ENCODE results near the gene LIPE. TPM values are rescaled to one million over a fixed set of nuclear protein-coding genes. Genes with fewer than 3 reads are reported as not detected.

The LIPE gene
- total RNA-seq, 1 experiment from 2014 or later, result 10.2 TPM

DNA sequence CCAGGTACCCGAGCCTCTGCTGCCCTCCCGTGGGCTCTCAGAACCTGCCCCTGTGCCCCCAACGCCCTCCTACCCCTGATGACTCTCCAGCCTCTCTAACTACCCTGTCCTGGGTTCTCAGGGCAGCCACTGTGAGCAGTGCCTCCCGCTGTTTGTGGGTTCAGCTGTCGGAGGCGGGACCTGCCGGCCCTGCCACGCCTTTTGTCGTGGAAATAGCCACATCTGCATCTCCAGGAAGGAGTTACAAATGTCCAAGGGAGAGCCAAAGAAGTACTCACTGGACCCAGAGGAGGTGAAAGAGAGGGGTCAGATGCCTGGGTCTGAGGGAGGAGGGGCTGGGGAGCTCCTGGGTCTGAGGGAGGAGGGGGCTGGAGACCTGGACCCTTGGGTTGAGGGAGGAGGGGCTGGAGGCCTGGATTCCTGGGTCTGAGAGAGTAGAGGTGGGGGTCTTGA is 57.1 kb downstream of the LIPE start:
- Mint-ChIP-seq H3K9me3 (peaks cover 5% of the 10 kb centered on the region; the same call in 1 of the 2 replicates), H3K36me3 (peaks cover 21% of the 10 kb centered on the region), H3K27ac (peak overlapping the region; percentile 95), H3K27me3 (ENCODE audit: low read depth) (no peaks in the 10 kb centered on the region), H3K4me1 (peaks cover 52% of the 10 kb centered on the region), H3K4me3 (peak overlapping the region; percentile 43)
- peak; percentile 87 for ATAC-seq
- ChIA-PET CTCF (interaction anchor here (0.5 to 2.2 kb wide), 30 partner anchors 9 to 274 kb away, joined by 3 to 23 read pairs (median 4); no protein-coding TSS in a partner anchor), POLR2A (interaction anchor here (0.5 to 1.8 kb wide), 7 partner anchors 26 to 1879 kb away, joined by 3 to 8 read pairs (median 4); partner anchors contain the start of gene ERF)
- TF ChIP-seq ZNF671 (CRISPR knock-in tag; IDR thresholded peaks at IDR 0.05), result no peak
- 0 out of 2 replicates have a peak, but pooled peaks have one; percentile 15 for TF ChIP-seq TEAD1 (CRISPR knock-in tag; IDR thresholded peaks at IDR 0.05)
- peak; percentile 77; the same call in 1 of the 2 replicates for TF ChIP-seq ZNF263 (CRISPR knock-in tag; IDR thresholded peaks at IDR 0.05; ENCODE audit: low read depth)
- TF ChIP-seq, protein P1, sequence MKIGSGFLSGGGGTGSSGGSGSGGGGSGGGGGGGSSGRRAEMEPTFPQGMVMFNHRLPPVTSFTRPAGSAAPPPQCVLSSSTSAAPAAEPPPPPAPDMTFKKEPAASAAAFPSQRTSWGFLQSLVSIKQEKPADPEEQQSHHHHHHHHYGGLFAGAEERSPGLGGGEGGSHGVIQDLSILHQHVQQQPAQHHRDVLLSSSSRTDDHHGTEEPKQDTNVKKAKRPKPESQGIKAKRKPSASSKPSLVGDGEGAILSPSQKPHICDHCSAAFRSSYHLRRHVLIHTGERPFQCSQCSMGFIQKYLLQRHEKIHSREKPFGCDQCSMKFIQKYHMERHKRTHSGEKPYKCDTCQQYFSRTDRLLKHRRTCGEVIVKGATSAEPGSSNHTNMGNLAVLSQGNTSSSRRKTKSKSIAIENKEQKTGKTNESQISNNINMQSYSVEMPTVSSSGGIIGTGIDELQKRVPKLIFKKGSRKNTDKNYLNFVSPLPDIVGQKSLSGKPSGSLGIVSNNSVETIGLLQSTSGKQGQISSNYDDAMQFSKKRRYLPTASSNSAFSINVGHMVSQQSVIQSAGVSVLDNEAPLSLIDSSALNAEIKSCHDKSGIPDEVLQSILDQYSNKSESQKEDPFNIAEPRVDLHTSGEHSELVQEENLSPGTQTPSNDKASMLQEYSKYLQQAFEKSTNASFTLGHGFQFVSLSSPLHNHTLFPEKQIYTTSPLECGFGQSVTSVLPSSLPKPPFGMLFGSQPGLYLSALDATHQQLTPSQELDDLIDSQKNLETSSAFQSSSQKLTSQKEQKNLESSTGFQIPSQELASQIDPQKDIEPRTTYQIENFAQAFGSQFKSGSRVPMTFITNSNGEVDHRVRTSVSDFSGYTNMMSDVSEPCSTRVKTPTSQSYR (CRISPR knock-in tag; IDR thresholded peaks at IDR 0.05), result 0 out of 2 replicates have a peak, but pooled peaks have one; percentile 26
- peak; percentile 92 for TF ChIP-seq ETV6 (CRISPR knock-in tag; IDR thresholded peaks at IDR 0.05)
- TF ChIP-seq, protein P2, sequence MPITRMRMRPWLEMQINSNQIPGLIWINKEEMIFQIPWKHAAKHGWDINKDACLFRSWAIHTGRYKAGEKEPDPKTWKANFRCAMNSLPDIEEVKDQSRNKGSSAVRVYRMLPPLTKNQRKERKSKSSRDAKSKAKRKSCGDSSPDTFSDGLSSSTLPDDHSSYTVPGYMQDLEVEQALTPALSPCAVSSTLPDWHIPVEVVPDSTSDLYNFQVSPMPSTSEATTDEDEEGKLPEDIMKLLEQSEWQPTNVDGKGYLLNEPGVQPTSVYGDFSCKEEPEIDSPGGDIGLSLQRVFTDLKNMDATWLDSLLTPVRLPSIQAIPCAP (CRISPR knock-in tag; IDR thresholded peaks at IDR 0.05), result no peak
- TF ChIP-seq CREM (CRISPR knock-in tag; IDR thresholded peaks at IDR 0.05), result 0 out of 2 replicates have a peak, but pooled peaks have one; percentile 23
- no peak for TF ChIP-seq ZNF396 (CRISPR knock-in tag; IDR thresholded peaks at IDR 0.05; ENCODE audit: borderline replicate concordance)
- peak; percentile 82; the same call in 1 of the 2 replicates for TF ChIP-seq FOXK1 (CRISPR knock-in tag; IDR thresholded peaks at IDR 0.05)
- TF ChIP-seq CREB1 (CRISPR knock-in tag; IDR thresholded peaks at IDR 0.05), result no peak
- TF ChIP-seq, protein P3, sequence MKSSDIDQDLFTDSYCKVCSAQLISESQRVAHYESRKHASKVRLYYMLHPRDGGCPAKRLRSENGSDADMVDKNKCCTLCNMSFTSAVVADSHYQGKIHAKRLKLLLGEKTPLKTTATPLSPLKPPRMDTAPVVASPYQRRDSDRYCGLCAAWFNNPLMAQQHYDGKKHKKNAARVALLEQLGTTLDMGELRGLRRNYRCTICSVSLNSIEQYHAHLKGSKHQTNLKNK (CRISPR knock-in tag; IDR thresholded peaks at IDR 0.05), result no peak
- peak; percentile 4; the same call in 1 of the 2 replicates for TF ChIP-seq ZNF423 (CRISPR knock-in tag; IDR thresholded peaks at IDR 0.05)
- TF ChIP-seq, protein P4, sequence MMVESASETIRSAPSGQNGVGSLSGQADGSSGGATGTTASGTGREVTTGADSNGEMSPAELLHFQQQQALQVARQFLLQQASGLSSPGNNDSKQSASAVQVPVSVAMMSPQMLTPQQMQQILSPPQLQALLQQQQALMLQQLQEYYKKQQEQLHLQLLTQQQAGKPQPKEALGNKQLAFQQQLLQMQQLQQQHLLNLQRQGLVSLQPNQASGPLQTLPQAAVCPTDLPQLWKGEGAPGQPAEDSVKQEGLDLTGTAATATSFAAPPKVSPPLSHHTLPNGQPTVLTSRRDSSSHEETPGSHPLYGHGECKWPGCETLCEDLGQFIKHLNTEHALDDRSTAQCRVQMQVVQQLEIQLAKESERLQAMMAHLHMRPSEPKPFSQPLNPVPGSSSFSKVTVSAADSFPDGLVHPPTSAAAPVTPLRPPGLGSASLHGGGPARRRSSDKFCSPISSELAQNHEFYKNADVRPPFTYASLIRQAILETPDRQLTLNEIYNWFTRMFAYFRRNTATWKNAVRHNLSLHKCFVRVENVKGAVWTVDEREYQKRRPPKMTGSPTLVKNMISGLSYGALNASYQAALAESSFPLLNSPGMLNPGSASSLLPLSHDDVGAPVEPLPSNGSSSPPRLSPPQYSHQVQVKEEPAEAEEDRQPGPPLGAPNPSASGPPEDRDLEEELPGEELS (CRISPR knock-in tag; IDR thresholded peaks at IDR 0.05), result peak; percentile 41; the same call in 1 of the 2 replicates
- TF ChIP-seq, protein P5, sequence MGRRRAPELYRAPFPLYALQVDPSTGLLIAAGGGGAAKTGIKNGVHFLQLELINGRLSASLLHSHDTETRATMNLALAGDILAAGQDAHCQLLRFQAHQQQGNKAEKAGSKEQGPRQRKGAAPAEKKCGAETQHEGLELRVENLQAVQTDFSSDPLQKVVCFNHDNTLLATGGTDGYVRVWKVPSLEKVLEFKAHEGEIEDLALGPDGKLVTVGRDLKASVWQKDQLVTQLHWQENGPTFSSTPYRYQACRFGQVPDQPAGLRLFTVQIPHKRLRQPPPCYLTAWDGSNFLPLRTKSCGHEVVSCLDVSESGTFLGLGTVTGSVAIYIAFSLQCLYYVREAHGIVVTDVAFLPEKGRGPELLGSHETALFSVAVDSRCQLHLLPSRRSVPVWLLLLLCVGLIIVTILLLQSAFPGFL (CRISPR knock-in tag; IDR thresholded peaks at IDR 0.05; ENCODE audit: borderline replicate concordance), result no peak
- no peak for TF ChIP-seq MXD4 (CRISPR knock-in tag; IDR thresholded peaks at IDR 0.05; ENCODE audit: borderline replicate concordance)
- TF ChIP-seq, protein P6, sequence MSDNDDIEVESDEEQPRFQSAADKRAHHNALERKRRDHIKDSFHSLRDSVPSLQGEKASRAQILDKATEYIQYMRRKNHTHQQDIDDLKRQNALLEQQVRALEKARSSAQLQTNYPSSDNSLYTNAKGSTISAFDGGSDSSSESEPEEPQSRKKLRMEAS (CRISPR knock-in tag; IDR thresholded peaks at IDR 0.05), result peak; percentile 33; the same call in 1 of the 2 replicates
- TF ChIP-seq SP1 (CRISPR knock-in tag; conservative IDR thresholded peaks at IDR 0.05), result peak; percentile 81
- TF ChIP-seq, protein P7, sequence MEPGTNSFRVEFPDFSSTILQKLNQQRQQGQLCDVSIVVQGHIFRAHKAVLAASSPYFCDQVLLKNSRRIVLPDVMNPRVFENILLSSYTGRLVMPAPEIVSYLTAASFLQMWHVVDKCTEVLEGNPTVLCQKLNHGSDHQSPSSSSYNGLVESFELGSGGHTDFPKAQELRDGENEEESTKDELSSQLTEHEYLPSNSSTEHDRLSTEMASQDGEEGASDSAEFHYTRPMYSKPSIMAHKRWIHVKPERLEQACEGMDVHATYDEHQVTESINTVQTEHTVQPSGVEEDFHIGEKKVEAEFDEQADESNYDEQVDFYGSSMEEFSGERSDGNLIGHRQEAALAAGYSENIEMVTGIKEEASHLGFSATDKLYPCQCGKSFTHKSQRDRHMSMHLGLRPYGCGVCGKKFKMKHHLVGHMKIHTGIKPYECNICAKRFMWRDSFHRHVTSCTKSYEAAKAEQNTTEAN (CRISPR knock-in tag; IDR thresholded peaks at IDR 0.05), result peak; percentile 88
- DNase-seq (ENCODE audit: low spot score), result peak; percentile 84
